Brain microvascular endothelial cell (primary cell): ENCODE measurements around the gene PSMD6.

Experiments used
- DNase-seq: peaks from one replicate; pipeline ENCODE4 v3.0.0-alpha.2; 2020
- H3K27ac ChIP-seq: fragments of 250-450 bp; sonication (Bioruptor Pico); 2 replicates; pipeline ENCODE4 v1.5.1; 2020; ENCODE audit warnings: mild to moderate bottlenecking, moderate library complexity
- H3K27me3 ChIP-seq: fragments of 250-450 bp; sonication (Bioruptor Pico); replicated peaks from 2 replicates; pipeline ENCODE4 v1.5.1; 2020; ENCODE audit warnings: mild to moderate bottlenecking
- H3K36me3 ChIP-seq: fragments of 250-450 bp; sonication (Bioruptor Pico); replicated peaks from 2 replicates; pipeline ENCODE4 v1.5.1; 2020; ENCODE audit warnings: mild to moderate bottlenecking
- H3K4me3 ChIP-seq: 2 replicates; pipeline ENCODE4 v1.5.1; 2011; ENCODE audit warnings: low read depth, mild to moderate bottlenecking, control low read depth, low read length, moderate library complexity
- CTCF ChIP-seq: IDR thresholded peaks from 2 replicates; pipeline ENCODE4 v1.5.1; 2011; ENCODE audit warnings: low read depth, mild to moderate bottlenecking, moderate library complexity, low read length, control low read depth, inconsistent platforms; ENCODE audit errors: missing control alignments
- in situ Hi-C: cut with HindIII; loops from 2 replicates; pipeline ENCODE4 v1.10.0; 2017; ENCODE audit warnings: low sequenced_read_pairs, low pct_ligation_motif_present

Gene PSMD6

DNA sequence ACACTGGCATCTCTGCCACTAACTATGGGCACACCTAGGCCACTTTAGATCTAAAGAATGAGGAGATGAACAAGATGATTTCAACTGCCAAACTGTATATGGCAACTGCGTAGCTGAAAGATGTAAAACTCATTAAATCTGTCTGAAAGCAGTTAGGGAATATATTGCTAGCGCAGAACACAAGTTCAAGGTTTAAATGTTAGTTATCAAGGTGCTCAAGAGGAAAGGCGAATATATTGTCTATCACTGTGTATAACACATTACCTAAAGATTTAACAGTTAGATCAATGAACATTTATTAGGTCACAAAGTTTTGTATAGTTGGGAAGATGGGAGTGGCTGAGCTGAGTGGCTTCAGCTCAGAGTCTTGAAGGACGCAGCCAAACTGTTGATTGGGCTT is 33.9 kb upstream of the PSMD6 start:
- Histone ChIP-seq H3K27ac (no peak overlapping the region), H3K27me3 (no peaks in the 10 kb centered on the region), H3K4me3 (no peak overlapping the region), H3K36me3 (no peaks in the 10 kb centered on the region)
- no peak for DNase-seq
- in situ Hi-C loops: no loop called here
- no peak for TF ChIP-seq CTCF

GRCh38 chr3:64056606-64057180 is 33.4 kb upstream of the PSMD6 start:
- H3K36me3 ChIP-seq: no peaks in the 10 kb centered on the region
- in situ Hi-C loops: no loop called here
- DNase-seq: peak; percentile 11
- H3K4me3 ChIP-seq: no peak overlapping the region
- TF ChIP-seq CTCF: no peak
- H3K27me3 ChIP-seq: no peaks in the 10 kb centered on the region
- H3K27ac ChIP-seq: no peak overlapping the region

DNA sequence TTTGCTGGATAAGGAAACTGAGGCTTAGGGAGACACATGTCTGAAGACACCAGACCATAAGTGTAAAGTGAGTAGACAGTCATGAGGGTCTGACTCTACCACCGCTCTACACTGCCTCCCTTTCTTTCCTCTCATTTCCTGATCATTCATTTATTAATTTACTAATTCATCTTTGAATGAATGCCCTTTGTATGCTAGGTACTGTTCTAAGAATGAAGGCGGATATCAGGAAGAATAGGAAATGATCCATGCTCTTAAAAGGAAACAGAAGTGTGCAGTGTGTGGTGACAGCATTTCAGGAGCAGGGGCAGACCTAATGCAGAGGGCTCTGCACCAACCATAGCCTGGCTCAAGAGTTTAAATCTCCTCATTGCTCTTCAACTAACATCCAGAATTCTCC is 31.8 kb upstream of the PSMD6 start:
- TF ChIP-seq CTCF: no peak
- Histone ChIP-seq H3K27ac (no peak overlapping the region), H3K36me3 (no peaks in the 10 kb centered on the region), H3K27me3 (no peaks in the 10 kb centered on the region), H3K4me3 (no peak overlapping the region)
- DNase-seq: no peak
- in situ Hi-C loops: no loop called here

DNA sequence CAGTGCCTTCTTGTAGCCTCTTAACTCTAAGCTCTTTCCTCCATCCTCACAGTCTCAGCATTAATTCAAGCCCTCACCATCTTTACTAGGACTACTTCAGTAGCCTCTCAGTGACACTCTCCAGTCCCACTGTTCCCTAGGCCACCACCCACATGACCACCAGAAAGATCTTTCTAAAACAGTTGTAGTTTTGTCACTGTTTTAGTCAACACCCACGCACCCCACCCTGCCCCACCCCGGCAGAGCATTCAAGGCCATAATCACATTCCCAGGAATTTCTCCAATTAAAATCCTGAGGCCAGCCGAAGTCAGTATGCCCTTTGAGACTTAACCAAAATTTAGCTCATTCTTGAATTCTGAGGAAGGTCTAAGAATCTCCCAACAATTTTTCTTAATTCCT is 31.2 kb upstream of the PSMD6 start:
- in situ Hi-C loops: no loop called here
- H3K27ac ChIP-seq: no peak overlapping the region
- no peak for TF ChIP-seq CTCF
- no peak overlapping the region for H3K4me3 ChIP-seq
- DNase-seq: no peak
- no peaks in the 10 kb centered on the region for H3K27me3 ChIP-seq
- H3K36me3 ChIP-seq: no peaks in the 10 kb centered on the region

GRCh38 chr3:64053581-64053980 is 30.3 kb upstream of the PSMD6 start:
- TF ChIP-seq CTCF: no peak
- Histone ChIP-seq H3K27me3 (no peaks in the 10 kb centered on the region), H3K36me3 (no peaks in the 10 kb centered on the region), H3K4me3 (no peak overlapping the region), H3K27ac (no peak overlapping the region)
- no peak for DNase-seq
- in situ Hi-C loops: no loop called here

GRCh38 chr3:64053117-64053516 is 29.8 kb upstream of the PSMD6 start:
- no peak for TF ChIP-seq CTCF
- DNase-seq: no peak
- H3K36me3 ChIP-seq: no peaks in the 10 kb centered on the region
- no peak overlapping the region for H3K4me3 ChIP-seq
- H3K27ac ChIP-seq: no peak overlapping the region
- H3K27me3 ChIP-seq: no peaks in the 10 kb centered on the region
- in situ Hi-C loops: no loop called here
